GM12878 (cell line): ENCODE data around the gene FCHSD2. TPM values are rescaled to one million over a fixed set of nuclear protein-coding genes. Genes with fewer than 3 reads are reported as not detected.

Experiments used
- ATAC-seq: fragments of 200-7000 bp; cut with Tn5 transposase; 3 replicates; pipeline ENCODE4 v1.9.1; 2020; ENCODE audit warnings: mild to moderate bottlenecking, moderate library complexity
- BruUV-seq: library from RNA; stranded (reverse); fragments of 400-500 nt; replicated peaks from 2 replicates; lab custom pipeline; 2021; lab: Mats Ljungman, UMichigan
- CTCF ChIA-PET: fragments of 300-600 bp; sonication (Branson Sonifier 250); formaldehyde crosslinking; extraction: SDS; loops from one replicate; lab custom pipeline; 2021; ENCODE audit warnings: inconsistent platforms; lab: Yijun Ruan, JAX
- POLR2A ChIA-PET: fragments of 350-600 bp; formaldehyde crosslinking; extraction: SDS; loops from one replicate; lab custom pipeline; 2021; ENCODE audit warnings: inconsistent platforms; lab: Charles Lee
- RAD21 ChIA-PET: fragments of 300-600 bp; sonication (Branson Sonifier 250); formaldehyde crosslinking; loops from one replicate; lab custom pipeline; 2023; ENCODE audit warnings: antibody characterized with exemption; ENCODE audit not compliant: unreplicated experiment; lab: Charles Lee
- SMC1A ChIA-PET: fragments of 300-600 bp; sonication (Branson Sonifier 250); formaldehyde crosslinking; loops from one replicate; lab custom pipeline; 2023; ENCODE audit not compliant: unreplicated experiment, uncharacterized antibody; lab: Charles Lee
- DNase-seq: peaks from one replicate; pipeline ENCODE4 v3.0.0-alpha.2; 2011; ENCODE audit warnings: low read depth, low spot score
- FAIRE-seq: peaks from 3 replicates; lab custom pipeline; 2011; peaks lifted over from hg19 to GRCh38; lab: Jason Lieb, UNC
- H2AFZ ChIP-seq: 2 replicates; pipeline ENCODE4 v1.6.0; 2011; ENCODE audit warnings: low read depth, low read length, control low read depth; ENCODE audit not compliant: control insufficient read depth
- H3K27ac ChIP-seq: 2 replicates; pipeline ENCODE4 v1.5.1; 2011; ENCODE audit warnings: control low read depth; ENCODE audit not compliant: control insufficient read depth, insufficient read depth
- H3K27me3 ChIP-seq, 2 experiments: replicated peaks in 1 of 2; 2 replicates each; pipeline versions ENCODE4 v1.6.0 to v1.6.1; 2011; ENCODE audit warnings: low read length in 1 of 2; ENCODE audit not compliant: control insufficient read depth in 2 of 2, insufficient read depth in 2 of 2
- H3K36me3 ChIP-seq, 2 experiments: 2 replicates each; pipeline ENCODE4 v1.5.1; 2011; ENCODE audit warnings: low read length in 1 of 2; ENCODE audit not compliant: control insufficient read depth in 2 of 2, insufficient read depth in 2 of 2
- H3K4me1 ChIP-seq: 2 replicates; pipeline ENCODE4 v1.6.1; 2011; ENCODE audit warnings: mild to moderate bottlenecking, low read length, moderate library complexity, mixed read lengths; ENCODE audit not compliant: control insufficient read depth, insufficient read depth
- H3K4me2 ChIP-seq: 2 replicates; pipeline ENCODE4 v1.6.0; 2011; ENCODE audit warnings: control low read depth; ENCODE audit not compliant: control insufficient read depth, insufficient read depth
- H3K4me3 ChIP-seq: fragments of 200-600 bp; sonication (generic); 2 replicates; pipeline ENCODE4 v1.5.1; 2016
- H3K79me2 ChIP-seq: 2 replicates; pipeline ENCODE4 v1.6.0; 2011; ENCODE audit warnings: low read length; ENCODE audit not compliant: control insufficient read depth, insufficient read depth
- H3K9ac ChIP-seq: 2 replicates; pipeline ENCODE4 v1.8.0; 2011; ENCODE audit warnings: low read length, control low read depth, mixed read lengths; ENCODE audit not compliant: control insufficient read depth, insufficient read depth
- H3K9me3 ChIP-seq: replicated peaks from 3 replicates; pipeline ENCODE4 v1.5.1; 2011; ENCODE audit warnings: mild to moderate bottlenecking, low read length; ENCODE audit not compliant: control insufficient read depth, insufficient read depth
- H4K20me1 ChIP-seq: 2 replicates; pipeline ENCODE4 v1.6.0; 2011; ENCODE audit not compliant: control insufficient read depth, insufficient read depth
- BACH1 ChIP-seq: fragments of 450-650 bp; IDR thresholded peaks from 2 replicates; pipeline ENCODE4 v1.6.1; 2017; ENCODE audit warnings: mild to moderate bottlenecking, borderline replicate concordance
- CHD2 ChIP-seq: IDR thresholded peaks from 2 replicates; pipeline ENCODE4 v1.6.1; 2011; ENCODE audit warnings: low read depth, low read length, improper control_type of control experiment, borderline replicate concordance
- EZH2 ChIP-seq: IDR thresholded peaks from 2 replicates; pipeline ENCODE4 v1.6.1; 2012; ENCODE audit warnings: low read depth, mild to moderate bottlenecking, control low read depth, inconsistent platforms, low read length, borderline replicate concordance; ENCODE audit not compliant: control insufficient read depth
- HDAC2 ChIP-seq: fragments of 200-600 bp; sonication (generic); IDR thresholded peaks from 2 replicates; pipeline ENCODE4 v1.6.1; 2017
- JUNB ChIP-seq: IDR thresholded peaks from 2 replicates; pipeline ENCODE4 v1.6.1; 2016; ENCODE audit warnings: antibody characterized with exemption, mild to moderate bottlenecking
- MAX ChIP-seq: IDR thresholded peaks from 2 replicates; pipeline ENCODE4 v1.6.1; 2012; ENCODE audit warnings: low read depth, low read length, improper control_type of control experiment
- MTA2 ChIP-seq: fragments of 450-650 bp; IDR thresholded peaks from 2 replicates; pipeline ENCODE4 v1.6.1; 2016; ENCODE audit warnings: low read depth, mild to moderate bottlenecking, moderate library complexity
- NR2C1 ChIP-seq: fragments of 450-650 bp; IDR thresholded peaks from 2 replicates; pipeline ENCODE4 v1.6.1; 2017; ENCODE audit warnings: antibody characterized with exemption, mild to moderate bottlenecking, moderate library complexity
- RBBP5 ChIP-seq: fragments of 200-600 bp; sonication (generic); conservative IDR thresholded peaks from 2 replicates; pipeline ENCODE4 v1.6.1; 2016
- RELA ChIP-seq: fragments of 450-650 bp; IDR thresholded peaks from 2 replicates; pipeline ENCODE4 v1.8.0; 2014; ENCODE audit warnings: borderline replicate concordance; ENCODE audit not compliant: partially characterized antibody
- STAT3 ChIP-seq: IDR thresholded peaks from 2 replicates; pipeline ENCODE4 v1.6.1; 2011; ENCODE audit warnings: low read depth, low read length, improper control_type of control experiment
- TBL1XR1 ChIP-seq: IDR thresholded peaks from 2 replicates; pipeline ENCODE4 v1.6.1; 2012; ENCODE audit warnings: low read depth, low read length, improper control_type of control experiment
- ZBTB40 ChIP-seq: fragments of 450-650 bp; IDR thresholded peaks from 2 replicates; pipeline ENCODE4 v1.6.1; 2016; ENCODE audit warnings: mild to moderate bottlenecking, moderate library complexity, borderline replicate concordance
- WGBS: methylation state at CpG from one replicate; pipeline ENCODE4 v1.1.6; 2016; ENCODE audit warnings: low lambda C conversion rate; ENCODE audit not compliant: insufficient replicate concordance, insufficient coverage; ENCODE audit errors: missing lambda C conversion rate; 5-methylcytosine and 5-hydroxymethylcytosine counted together
- in situ Hi-C: fragments of 300-500 bp; cut with MboI; formaldehyde crosslinking; loops from 9 replicates; pipeline ENCODE4 v1.14.3; 2018; ENCODE audit warnings: mixed read lengths
- intact Hi-C: fragments of 100-400 bp; cut with micrococcal nuclease; formaldehyde crosslinking; loops from one replicate; pipeline ENCODE4 v1.14.2; 2022; ENCODE audit not compliant: unreplicated experiment
- polyA plus RNA-seq, 11 experiments: library from polyadenylated mRNA; depleted of rRNA in 4 of 11; unstranded in 6 of 11; stranded (reverse) in 5 of 11; fragments of >200 nt; fragmentation: Nextera tagmentation in 4 of 11; fragmentation: Illumina TruSeq in 1 of 11; extraction: Ambion mirVana in 4 of 11; extraction: Trizol in 1 of 11; gene quantifications; 1 replicate in 1 of 11; 2 replicates in 10 of 11; pipeline versions ENCODE4 v1.2.1 to v1.2.3, GENCODE V29; 2011 to 2016; ENCODE audit warnings: inconsistent platforms in 2 of 11, missing spikeins in 2 of 11, low read depth in 1 of 11
- total RNA-seq, 4 experiments: library from RNA; depleted of rRNA in 3 of 4; stranded (reverse); fragments of >200 nt in 3 of 4; fragmentation: Illumina TruSeq in 1 of 4; extraction: Trizol in 1 of 4; gene quantifications; 2 replicates each; pipeline versions ENCODE4 v1.2.1 to v1.2.3, GENCODE V29; 2013 to 2021

Gene FCHSD2
- total and polyA plus RNA-seq, 10 of the 15 experiments (the other 5 are each of a cell fraction or from before 2014, with no cell fraction given), result 13.2 to 89.8 (median 47.8) TPM

GRCh38 chr11:73187854-73188253, 45.7 kb upstream of the FCHSD2 start:
- no peaks in the 10 kb centered on the region for H4K20me1 ChIP-seq
- CTCF ChIA-PET, result interaction anchor here (0.5 to 7.8 kb wide), 7 partner anchors 10 to 386 kb away, joined by 3 to 160 read pairs (median 26); no protein-coding TSS in a partner anchor
- DNase-seq, result no peak
- H3K9ac ChIP-seq, result no peak overlapping the region
- TF ChIP-seq CHD2 (no peak), EZH2 (no peak), MTA2 (no peak), NR2C1 (no peak), HDAC2 (no peak), STAT3 (no peak), JUNB (no peak), MAX (no peak), TBL1XR1 (no peak), RBBP5 (no peak), BACH1 (no peak), ZBTB40 (no peak), RELA (no peak)
- TF ChIP-seq, all 136 proteins: peak for 0
- no peak overlapping the region for H2AFZ ChIP-seq
- BruUV-seq, result no TSS peak
- ATAC-seq (no peak), FAIRE-seq (peak; percentile 31)
- intact Hi-C loops (no loop called here), in situ Hi-C loops (loop anchor here (5.0 to 25.0 kb wide), 3 partner anchors 49 to 351 kb away; no protein-coding TSS in a partner anchor)
- no peak overlapping the region for H3K4me2 ChIP-seq
- no peaks in the 10 kb centered on the region for H3K36me3 ChIP-seq
- WGBS, result 33% methylated on average over 1 of the region's 1 CpG
- no peaks in the 10 kb centered on the region for H3K79me2 ChIP-seq
- ChIA-PET RAD21 (interaction anchor here (2.6 to 6.1 kb wide), 3 partner anchors 25 to 101 kb away, joined by 12 to 115 read pairs (median 22); no protein-coding TSS in a partner anchor), POLR2A (interaction anchor here (0.5 to 1.8 kb wide), 2 partner anchors 10 to 276 kb away, joined by 4 to 9 read pairs; no protein-coding TSS in a partner anchor), SMC1A (interaction anchor here (0.6 to 10.1 kb wide), 6 partner anchors 10 to 149 kb away, joined by 3 to 188 read pairs (median 10); no protein-coding TSS in a partner anchor)
- no peak overlapping the region for H3K4me3 ChIP-seq
- H3K27me3 ChIP-seq, result no peaks in the 10 kb centered on the region
- H3K27ac ChIP-seq, result no peak overlapping the region
- H3K4me1 ChIP-seq, result peaks cover 30% of the 10 kb centered on the region
- no peaks in the 10 kb centered on the region for H3K9me3 ChIP-seq
